GM21390 (cell line): Measurements from ENCODE around the gene XXYLT1.
"Not testable (repeated sequence)": the region's sequence is repeated elsewhere in the genome, so short reads cannot be mapped to it uniquely, and the experiment has no call there.

ENCODE experiments used
- ATAC-seq: cut with Tn5 transposase; IDR thresholded peaks from one replicate; pipeline ENCODE4 v1.9.1; 2021; ENCODE audit not compliant: unreplicated experiment

XXYLT1 gene

GRCh38 chr3:195101927-195102608, 168.9 kb downstream of the XXYLT1 start:
- no peak for ATAC-seq

- ATAC-seq = peak; percentile 47
Measured at GRCh38 chr3:195101001-195101583, 169.9 kb downstream of the XXYLT1 start.

- no peak for ATAC-seq
Measured at GRCh38 chr3:195099951-195100785, 170.8 kb downstream of the XXYLT1 start.

GRCh38 chr3:195098741-195099525, 172.0 kb downstream of the XXYLT1 start:
- no peak for ATAC-seq

GRCh38 chr3:195097331-195098255, 173.4 kb downstream of the XXYLT1 start:
- no peak for ATAC-seq

- ATAC-seq = no peak
Measured at GRCh38 chr3:195096484-195097330, 174.3 kb downstream of the XXYLT1 start.

- no peak for ATAC-seq
Measured at GRCh38 chr3:195096053-195096452, 174.9 kb downstream of the XXYLT1 start.

GRCh38 chr3:195095704-195096036, 175.3 kb downstream of the XXYLT1 start:
- ATAC-seq = no peak

- ATAC-seq = peak; percentile 80
Measured at GRCh38 chr3:195095035-195095703, 175.8 kb downstream of the XXYLT1 start.

GRCh38 chr3:195094191-195094921, 176.6 kb downstream of the XXYLT1 start:
- ATAC-seq = no peak

GRCh38 chr3:195093731-195094130, 177.2 kb downstream of the XXYLT1 start:
- no peak for ATAC-seq

- ATAC-seq = not testable (repeated sequence)
Measured at GRCh38 chr3:195087840-195088601, 182.9 kb downstream of the XXYLT1 start.

- ATAC-seq = no peak
Measured at GRCh38 chr3:195087328-195087727, 183.6 kb downstream of the XXYLT1 start.

GRCh38 chr3:195086885-195087284, 184.1 kb downstream of the XXYLT1 start:
- no peak for ATAC-seq

GRCh38 chr3:195086341-195086740, 184.6 kb downstream of the XXYLT1 start:
- no peak for ATAC-seq

GRCh38 chr3:195085356-195086130, 185.4 kb downstream of the XXYLT1 start:
- ATAC-seq = no peak

- no peak for ATAC-seq
Measured at GRCh38 chr3:195084746-195085145, 186.2 kb downstream of the XXYLT1 start.
